HEK293 (cell line): Measurements from ENCODE around the gene XYLB.

Source experiments
- BCL11B ChIP-seq: fragments of 450-650 bp; formaldehyde crosslinking; IDR thresholded peaks from 2 replicates; pipeline ENCODE4 v1.5.1; 2016; ENCODE audit warnings: low read depth, missing biosample characterization, missing genetic modification characterization
- GLIS2 ChIP-seq: fragments of 450-650 bp; formaldehyde crosslinking; IDR thresholded peaks from 2 replicates; pipeline ENCODE4 v1.5.1; 2016; ENCODE audit warnings: missing biosample characterization, missing genetic modification characterization
- HOXC10 ChIP-seq: sonication (generic); formaldehyde crosslinking; IDR thresholded peaks from 2 replicates; pipeline ENCODE4 v1.8.1; 2023; ENCODE audit warnings: mild to moderate bottlenecking, missing genetic modification reagents
- KLF17 ChIP-seq: fragments of 450-650 bp; formaldehyde crosslinking; IDR thresholded peaks from 2 replicates; pipeline ENCODE4 v1.5.1; 2016; ENCODE audit warnings: missing biosample characterization, missing genetic modification characterization
- KLF9 ChIP-seq: fragments of 450-650 bp; formaldehyde crosslinking; IDR thresholded peaks from 2 replicates; pipeline ENCODE4 v1.5.1; 2016; ENCODE audit warnings: missing biosample characterization, missing genetic modification characterization, low read depth
- MEIS1 ChIP-seq: sonication (generic); formaldehyde crosslinking; IDR thresholded peaks from 2 replicates; pipeline ENCODE4 v1.8.1; 2022; ENCODE audit warnings: missing genetic modification reagents, mild to moderate bottlenecking, borderline replicate concordance
- PATZ1 ChIP-seq: fragments of 450-650 bp; formaldehyde crosslinking; IDR thresholded peaks from 2 replicates; pipeline ENCODE4 v1.5.1; 2016; ENCODE audit warnings: missing biosample characterization, missing genetic modification characterization
- RBAK ChIP-seq: fragments of 450-650 bp; formaldehyde crosslinking; IDR thresholded peaks from 2 replicates; pipeline ENCODE4 v1.5.1; 2016; ENCODE audit warnings: missing biosample characterization, missing genetic modification characterization
- SP2 ChIP-seq: fragments of 450-650 bp; formaldehyde crosslinking; IDR thresholded peaks from 2 replicates; pipeline ENCODE4 v1.5.1; 2016; ENCODE audit warnings: missing biosample characterization, missing genetic modification characterization
- SP3 ChIP-seq: fragments of 450-650 bp; formaldehyde crosslinking; IDR thresholded peaks from 2 replicates; pipeline ENCODE4 v1.5.1; 2016; ENCODE audit warnings: missing biosample characterization, missing genetic modification characterization
- SP7 ChIP-seq: fragments of 450-650 bp; formaldehyde crosslinking; IDR thresholded peaks from 2 replicates; pipeline ENCODE4 v1.5.1; 2016; ENCODE audit warnings: missing biosample characterization, missing genetic modification characterization
- WT1 ChIP-seq: fragments of 450-650 bp; formaldehyde crosslinking; IDR thresholded peaks from 2 replicates; pipeline ENCODE4 v1.5.1; 2016; ENCODE audit warnings: missing biosample characterization, missing genetic modification characterization
- ZBTB10 ChIP-seq: fragments of 450-650 bp; formaldehyde crosslinking; IDR thresholded peaks from 2 replicates; pipeline ENCODE4 v1.5.1; 2016; ENCODE audit warnings: missing biosample characterization, missing genetic modification characterization
- ZBTB17 ChIP-seq: fragments of 450-650 bp; formaldehyde crosslinking; IDR thresholded peaks from 2 replicates; pipeline ENCODE4 v1.5.1; 2016; ENCODE audit warnings: missing biosample characterization, missing genetic modification characterization
- ZBTB21 ChIP-seq: fragments of 450-650 bp; formaldehyde crosslinking; IDR thresholded peaks from 2 replicates; pipeline ENCODE4 v1.5.1; 2017; ENCODE audit warnings: missing biosample characterization, missing genetic modification characterization
- ZBTB8A ChIP-seq: fragments of 450-650 bp; formaldehyde crosslinking; IDR thresholded peaks from 2 replicates; pipeline ENCODE4 v1.5.1; 2016; ENCODE audit warnings: missing biosample characterization, missing genetic modification characterization
- ZFHX2 ChIP-seq: fragments of 450-650 bp; formaldehyde crosslinking; conservative IDR thresholded peaks from 2 replicates; pipeline ENCODE4 v1.5.1; 2016; ENCODE audit warnings: missing biosample characterization, missing genetic modification characterization
- ZNF112 ChIP-seq: fragments of 450-650 bp; formaldehyde crosslinking; IDR thresholded peaks from 2 replicates; pipeline ENCODE4 v1.5.0; 2017; ENCODE audit warnings: missing biosample characterization, missing genetic modification characterization
- ZNF148 ChIP-seq: fragments of 450-650 bp; formaldehyde crosslinking; IDR thresholded peaks from 2 replicates; pipeline ENCODE4 v1.5.0; 2017; ENCODE audit warnings: missing biosample characterization, missing genetic modification characterization, borderline replicate concordance
- ZNF184 ChIP-seq: fragments of 450-650 bp; IDR thresholded peaks from 2 replicates; pipeline ENCODE4 v1.5.1; 2018; ENCODE audit warnings: missing biosample characterization, mild to moderate bottlenecking, missing genetic modification characterization
- ZNF292 ChIP-seq: fragments of 450-650 bp; formaldehyde crosslinking; IDR thresholded peaks from 2 replicates; pipeline ENCODE4 v1.5.1; 2016; ENCODE audit warnings: low read depth, missing biosample characterization, missing genetic modification characterization, borderline replicate concordance
- ZNF302 ChIP-seq: fragments of 450-650 bp; formaldehyde crosslinking; IDR thresholded peaks from 2 replicates; pipeline ENCODE4 v1.5.1; 2016; ENCODE audit warnings: missing biosample characterization, missing genetic modification characterization, low read depth
- ZNF354C ChIP-seq: fragments of 450-650 bp; formaldehyde crosslinking; IDR thresholded peaks from 2 replicates; pipeline ENCODE4 v1.5.1; 2016; ENCODE audit warnings: missing biosample characterization, missing genetic modification characterization, low read depth, borderline replicate concordance
- ZNF404 ChIP-seq: fragments of 450-650 bp; formaldehyde crosslinking; IDR thresholded peaks from 2 replicates; pipeline ENCODE4 v1.5.1; 2017; ENCODE audit warnings: missing biosample characterization, missing genetic modification characterization
- ZNF423 ChIP-seq: fragments of 450-650 bp; formaldehyde crosslinking; IDR thresholded peaks from 2 replicates; pipeline ENCODE4 v1.5.1; 2016; ENCODE audit warnings: missing biosample characterization, missing genetic modification characterization
- ZNF521 ChIP-seq: fragments of 450-650 bp; formaldehyde crosslinking; IDR thresholded peaks from 2 replicates; pipeline ENCODE4 v1.5.1; 2017; ENCODE audit warnings: missing biosample characterization, mild to moderate bottlenecking, missing genetic modification characterization
- ZNF560 ChIP-seq: fragments of 450-650 bp; formaldehyde crosslinking; IDR thresholded peaks from 2 replicates; pipeline ENCODE4 v1.5.1; 2017; ENCODE audit warnings: missing biosample characterization, missing genetic modification characterization, borderline replicate concordance
- ZNF600 ChIP-seq: fragments of 450-650 bp; formaldehyde crosslinking; IDR thresholded peaks from 2 replicates; pipeline ENCODE4 v1.5.1; 2016; ENCODE audit warnings: missing biosample characterization, missing genetic modification characterization
- ZNF670 ChIP-seq: fragments of 450-650 bp; formaldehyde crosslinking; IDR thresholded peaks from 2 replicates; pipeline ENCODE4 v1.5.1; 2016; ENCODE audit warnings: missing biosample characterization, missing genetic modification characterization, low read depth
- ZNF791 ChIP-seq: fragments of 450-650 bp; formaldehyde crosslinking; IDR thresholded peaks from 2 replicates; pipeline ENCODE4 v1.5.1; 2016; ENCODE audit warnings: missing biosample characterization, missing genetic modification characterization
- ZSCAN23 ChIP-seq: fragments of 450-650 bp; formaldehyde crosslinking; IDR thresholded peaks from 2 replicates; pipeline ENCODE4 v1.5.1; 2016; ENCODE audit warnings: missing biosample characterization, missing genetic modification characterization
- TF ChIP-seq, protein P1 (sequence below): fragments of 450-650 bp; formaldehyde crosslinking; IDR thresholded peaks from 2 replicates; pipeline ENCODE4 v1.5.1; 2016; ENCODE audit warnings: missing biosample characterization, missing genetic modification characterization

Gene XYLB

GRCh38 chr3:38453075-38453912 lies 106.7 kb downstream of the XYLB start, which contains the start of gene ACVR2B (continued):
- TF ChIP-seq ZBTB8A (tag by site-specific recombination) (peak; percentile 51; the same call in 1 of the 2 replicates), KLF9 (tag by site-specific recombination) (peak; percentile 86), SP2 (peak; percentile 64), ZNF354C (tag by site-specific recombination) (no peak), ZNF670 (tag by site-specific recombination) (no peak), ZNF791 (tag by site-specific recombination) (no peak), ZNF404 (no peak), ZNF112 (tag by site-specific recombination) (no peak), HOXC10 (CRISPR knock-in tag) (no peak), ZBTB10 (tag by site-specific recombination) (no peak), ZFHX2 (tag by site-specific recombination) (peak; percentile 60), RBAK (tag by site-specific recombination) (no peak), PATZ1 (tag by site-specific recombination) (peak; percentile 51; the same call in 1 of the 2 replicates), ZNF292 (tag by site-specific recombination) (no peak), ZNF184 (tag by site-specific recombination) (no peak), SP3 (peak; percentile 70), ZSCAN23 (tag by site-specific recombination) (no peak), BCL11B (no peak), WT1 (tag by site-specific recombination) (no peak), MEIS1 (CRISPR knock-in tag) (no peak), ZBTB17 (tag by site-specific recombination) (no peak), SP7 (tag by site-specific recombination) (peak; percentile 20; the same call in 1 of the 2 replicates), ZNF560 (tag by site-specific recombination) (no peak), ZBTB21 (no peak), ZNF423 (tag by site-specific recombination) (no peak), ZNF600 (tag by site-specific recombination) (no peak), KLF17 (0 out of 2 replicates have a peak, but pooled peaks have one; percentile 16), ZNF521 (no peak), GLIS2 (tag by site-specific recombination) (no peak), ZNF302 (no peak), ZNF148 (tag by site-specific recombination) (no peak)
- TF ChIP-seq, protein P1, sequence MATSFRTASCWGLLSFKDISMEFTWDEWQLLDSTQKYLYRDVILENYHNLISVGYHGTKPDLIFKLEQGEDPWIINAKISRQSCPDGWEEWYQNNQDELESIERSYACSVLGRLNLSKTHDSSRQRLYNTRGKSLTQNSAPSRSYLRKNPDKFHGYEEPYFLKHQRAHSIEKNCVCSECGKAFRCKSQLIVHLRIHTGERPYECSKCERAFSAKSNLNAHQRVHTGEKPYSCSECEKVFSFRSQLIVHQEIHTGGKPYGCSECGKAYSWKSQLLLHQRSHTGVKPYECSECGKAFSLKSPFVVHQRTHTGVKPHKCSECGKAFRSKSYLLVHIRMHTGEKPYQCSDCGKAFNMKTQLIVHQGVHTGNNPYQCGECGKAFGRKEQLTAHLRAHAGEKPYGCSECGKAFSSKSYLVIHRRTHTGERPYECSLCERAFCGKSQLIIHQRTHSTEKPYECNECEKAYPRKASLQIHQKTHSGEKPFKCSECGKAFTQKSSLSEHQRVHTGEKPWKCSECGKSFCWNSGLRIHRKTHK, result no peak
